Keratinocyte (primary cell): Measurements from ENCODE around the gene PRPF38A. TPM values are rescaled to one million over a fixed set of nuclear protein-coding genes. Genes with fewer than 3 reads are reported as not detected.

Experiments used
- DNase-seq: peaks from one replicate; pipeline ENCODE4 v3.0.0-alpha.2; 2011; ENCODE audit warnings: low read depth, missing footprints, low spot score
- FAIRE-seq: peaks from 2 replicates; lab custom pipeline; 2011; peaks lifted over from hg19 to GRCh38; lab: Jason Lieb, UNC
- H2AFZ ChIP-seq: 2 replicates; pipeline ENCODE4 v1.6.0; 2012; ENCODE audit warnings: low read length, control low read depth, inconsistent platforms; ENCODE audit not compliant: control insufficient read depth
- H3K27ac ChIP-seq: 2 replicates; pipeline ENCODE4 v1.5.1; 2011; ENCODE audit warnings: low read length; ENCODE audit not compliant: control insufficient read depth, insufficient read depth
- H3K27me3 ChIP-seq: 3 replicates; pipeline ENCODE4 v1.6.0; 2011; ENCODE audit warnings: low read length; ENCODE audit not compliant: control insufficient read depth, insufficient read depth; ENCODE audit errors: extremely low read depth
- H3K36me3 ChIP-seq, 2 experiments: 2 replicates in 1 of 2; 3 replicates in 1 of 2; pipeline ENCODE4 v1.5.1; 2011; ENCODE audit warnings: low read length in 2 of 2, mild to moderate bottlenecking in 1 of 2; ENCODE audit not compliant: control insufficient read depth in 2 of 2, insufficient read depth in 2 of 2; ENCODE audit errors: extremely low read depth in 1 of 2
- H3K4me1 ChIP-seq: 3 replicates; pipeline ENCODE4 v1.5.1; 2011; ENCODE audit warnings: low read length; ENCODE audit not compliant: control insufficient read depth, insufficient read depth; ENCODE audit errors: extremely low read depth
- H3K4me2 ChIP-seq: 3 replicates; pipeline ENCODE4 v1.6.0; 2011; ENCODE audit warnings: low read depth, low read length; ENCODE audit not compliant: control insufficient read depth, insufficient read depth; ENCODE audit errors: extremely low read depth
- H3K4me3 ChIP-seq, 3 experiments: fragments of 200-600 bp in 1 of 3; sonication (generic) in 1 of 3; 2 replicates in 2 of 3; 3 replicates in 1 of 3; pipeline ENCODE4 v1.5.1; 2011 to 2016; ENCODE audit warnings: low read length in 3 of 3, mild to moderate bottlenecking in 3 of 3, control low read depth in 2 of 3, inconsistent platforms in 1 of 3, low read depth in 1 of 3, mixed read lengths in 1 of 3, mixed run types in 1 of 3, moderate library complexity in 1 of 3; ENCODE audit not compliant: control insufficient read depth in 2 of 3, insufficient read depth in 2 of 3; ENCODE audit errors: extremely low read depth in 1 of 3
- H3K79me2 ChIP-seq: 2 replicates; pipeline ENCODE4 v1.6.0; 2012; ENCODE audit warnings: low read length; ENCODE audit not compliant: control insufficient read depth, insufficient read depth
- H3K9ac ChIP-seq: 3 replicates; pipeline ENCODE4 v1.6.0; 2011; ENCODE audit warnings: low read length; ENCODE audit not compliant: control insufficient read depth, insufficient read depth; ENCODE audit errors: extremely low read depth
- H3K9me1 ChIP-seq: 3 replicates; pipeline ENCODE4 v1.6.0; 2011; ENCODE audit warnings: low read length; ENCODE audit not compliant: control insufficient read depth, insufficient read depth; ENCODE audit errors: extremely low read depth
- H3K9me3 ChIP-seq: 2 replicates; pipeline ENCODE4 v1.5.1; 2012; ENCODE audit warnings: low read depth, low read length; ENCODE audit not compliant: control insufficient read depth
- H4K20me1 ChIP-seq: 3 replicates; pipeline ENCODE4 v1.6.0; 2011; ENCODE audit warnings: low read length; ENCODE audit not compliant: control insufficient read depth, insufficient read depth; ENCODE audit errors: extremely low read depth
- EZH2 ChIP-seq: IDR thresholded peaks from one replicate; pipeline ENCODE4 v1.6.1; 2012; ENCODE audit warnings: inconsistent platforms, mild to moderate bottlenecking, low read length, moderate library complexity
- dilution Hi-C: fragments of 300-500 bp; cut with MboI; formaldehyde crosslinking; loops from one replicate; pipeline ENCODE4 v1.7.0; 2020; ENCODE audit warnings: low sequenced_read_pairs; ENCODE audit not compliant: extremely low pct_ligation_motif_present
- polyA plus RNA-seq, 5 experiments: library from polyadenylated mRNA; depleted of rRNA in 3 of 5; stranded (reverse) in 3 of 5; stranded (forward) in 1 of 5; unstranded in 1 of 5; fragments of >200 nt; gene quantifications; 1 replicate in 1 of 5; 2 replicates in 3 of 5; 3 replicates in 1 of 5; pipeline versions ENCODE4 v1.2.1 to v1.2.3, GENCODE V29; 2011 to 2012; ENCODE audit warnings: missing spikeins in 2 of 5, low read depth in 1 of 5, low replicate concordance in 1 of 5
- TF ChIP-seq, protein P1 (sequence below), 3 experiments: IDR thresholded peaks in 1 of 3; conservative IDR thresholded peaks in 1 of 3; optimal IDR thresholded peaks in 1 of 3; 2 replicates in 2 of 3; 3 replicates in 1 of 3; pipeline versions ENCODE3 to v1.5.1; 2011; ENCODE audit warnings: low read length in 3 of 3, mild to moderate bottlenecking in 3 of 3, moderate library complexity in 2 of 3, control low read depth in 1 of 3, inconsistent platforms in 1 of 3; ENCODE audit not compliant: insufficient read depth in 2 of 3; ENCODE audit errors: extremely low read depth in 1 of 3

Gene PRPF38A
- polyA plus RNA-seq, 1 donor (not counting 4 experiments of a cell fraction or from before 2014, with no cell fraction given): 29.5 TPM

DNA sequence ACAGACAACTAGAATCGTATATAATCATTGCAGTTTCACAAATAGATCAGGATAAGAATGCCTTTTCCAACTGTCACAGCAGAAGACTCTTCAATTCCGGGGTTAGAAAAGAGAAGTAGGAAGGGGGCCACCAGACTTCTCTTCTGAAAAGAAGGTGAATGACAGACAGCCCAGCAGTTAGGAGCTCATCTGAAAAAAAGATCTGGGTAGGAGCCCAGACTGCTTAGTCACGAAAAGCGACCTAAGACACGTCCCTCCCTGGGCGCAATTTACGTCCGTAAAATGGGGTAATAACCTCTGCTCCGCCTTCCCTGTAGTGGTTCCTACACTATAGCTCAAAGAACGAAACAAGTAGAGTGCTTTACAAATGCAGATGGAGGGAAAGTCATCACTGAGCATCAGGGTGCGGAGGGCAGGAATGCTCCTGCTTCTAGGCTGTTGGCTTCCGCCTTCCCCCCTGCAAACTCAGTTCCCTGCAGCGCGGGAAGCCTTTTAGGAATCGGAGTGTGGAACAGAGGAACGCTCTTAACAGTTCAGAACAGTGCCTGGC is 761 bp upstream of the PRPF38A start:
- dilution Hi-C loops: no loop called here
- Histone ChIP-seq H3K9me3 (no peaks in the 10 kb centered on the region), H3K4me1 (peaks cover 11% of the 10 kb centered on the region), H3K4me2 (peak overlapping the region; percentile 79), H3K79me2 (peaks cover 35% of the 10 kb centered on the region), H3K36me3 (peaks cover 2 to 23% of the 10 kb centered on the region in 2 experiments), H4K20me1 (no peaks in the 10 kb centered on the region), H3K27me3 (no peaks in the 10 kb centered on the region), H3K27ac (peak overlapping the region; percentile 87), H3K4me3 (peak overlapping the region; percentile 61 to 80 (median 76)), H3K9ac (peak overlapping the region; percentile 82), H3K9me1 (no peaks in the 10 kb centered on the region), H2AFZ (peak overlapping the region; percentile 95)
- no peak for FAIRE-seq
- peak; percentile 38 for DNase-seq
- TF ChIP-seq, protein P1, sequence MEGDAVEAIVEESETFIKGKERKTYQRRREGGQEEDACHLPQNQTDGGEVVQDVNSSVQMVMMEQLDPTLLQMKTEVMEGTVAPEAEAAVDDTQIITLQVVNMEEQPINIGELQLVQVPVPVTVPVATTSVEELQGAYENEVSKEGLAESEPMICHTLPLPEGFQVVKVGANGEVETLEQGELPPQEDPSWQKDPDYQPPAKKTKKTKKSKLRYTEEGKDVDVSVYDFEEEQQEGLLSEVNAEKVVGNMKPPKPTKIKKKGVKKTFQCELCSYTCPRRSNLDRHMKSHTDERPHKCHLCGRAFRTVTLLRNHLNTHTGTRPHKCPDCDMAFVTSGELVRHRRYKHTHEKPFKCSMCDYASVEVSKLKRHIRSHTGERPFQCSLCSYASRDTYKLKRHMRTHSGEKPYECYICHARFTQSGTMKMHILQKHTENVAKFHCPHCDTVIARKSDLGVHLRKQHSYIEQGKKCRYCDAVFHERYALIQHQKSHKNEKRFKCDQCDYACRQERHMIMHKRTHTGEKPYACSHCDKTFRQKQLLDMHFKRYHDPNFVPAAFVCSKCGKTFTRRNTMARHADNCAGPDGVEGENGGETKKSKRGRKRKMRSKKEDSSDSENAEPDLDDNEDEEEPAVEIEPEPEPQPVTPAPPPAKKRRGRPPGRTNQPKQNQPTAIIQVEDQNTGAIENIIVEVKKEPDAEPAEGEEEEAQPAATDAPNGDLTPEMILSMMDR (optimal IDR thresholded peaks at IDR 0.05 in 1 of 3, IDR thresholded peaks at IDR 0.05 in 1 of 3, conservative IDR thresholded peaks at IDR 0.05 in 1 of 3; ENCODE audit: extremely low read depth in 1 of 3, insufficient read depth in 2 of 3, low read length in 3 of 3): no peak
- no peak for TF ChIP-seq EZH2

DNA sequence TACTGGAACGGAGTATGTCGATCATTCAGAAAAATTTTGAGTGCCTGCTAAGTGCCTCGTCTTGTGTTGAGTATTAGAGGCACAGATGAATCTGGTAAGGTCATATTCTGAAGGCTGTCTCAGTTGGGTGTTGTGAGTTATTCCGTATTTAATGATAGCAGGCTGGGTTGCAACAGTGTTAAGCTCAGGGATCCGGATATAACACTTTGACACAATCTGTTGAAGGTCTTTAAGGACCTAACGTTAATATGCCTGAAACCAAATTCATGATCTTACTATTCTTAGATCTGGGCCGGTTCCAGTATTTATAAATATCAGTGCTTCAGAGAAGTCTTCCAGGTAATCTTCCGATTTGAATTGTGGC is 555 bp downstream of the PRPF38A start:
- peak overlapping the region; percentile 82 for H3K9ac ChIP-seq
- peak overlapping the region; percentile 87 for H3K27ac ChIP-seq
- dilution Hi-C loops: no loop called here
- peak overlapping the region; percentile 61 to 80 (median 76) for H3K4me3 ChIP-seq
- peaks cover 3 to 26% of the 10 kb centered on the region in 2 experiments for H3K36me3 ChIP-seq
- peak overlapping the region; percentile 70 for H3K4me2 ChIP-seq
- no peaks in the 10 kb centered on the region for H3K27me3 ChIP-seq
- FAIRE-seq (peak; percentile 20), DNase-seq (no peak)
- peaks cover 35% of the 10 kb centered on the region for H3K79me2 ChIP-seq
- H2AFZ ChIP-seq: peak overlapping the region; percentile 72
- no peaks in the 10 kb centered on the region for H3K9me1 ChIP-seq
- no peaks in the 10 kb centered on the region for H3K9me3 ChIP-seq
- no peaks in the 10 kb centered on the region for H4K20me1 ChIP-seq
- TF ChIP-seq, protein P1 (optimal IDR thresholded peaks at IDR 0.05 in 1 of 3, IDR thresholded peaks at IDR 0.05 in 1 of 3, conservative IDR thresholded peaks at IDR 0.05 in 1 of 3; ENCODE audit: extremely low read depth in 1 of 3, insufficient read depth in 2 of 3, low read length in 3 of 3): no peak
- TF ChIP-seq EZH2: no peak
- peaks cover 11% of the 10 kb centered on the region for H3K4me1 ChIP-seq
